Hepatocyte (in vitro differentiated cells): Measurements from ENCODE around the gene BRD3OS. TPM values are rescaled to one million over a fixed set of nuclear protein-coding genes. Genes with fewer than 3 reads are reported as not detected.

Source experiments
- DNase-seq: peaks from one replicate; pipeline ENCODE4 v3.0.0-alpha.2; 2016; ENCODE audit warnings: low spot score
- H2AFZ ChIP-seq: fragments of 200-600 bp; sonication (generic); 2 replicates; pipeline ENCODE4 v1.6.0; 2016; ENCODE audit warnings: antibody characterized with exemption, mild to moderate bottlenecking
- H3K27ac ChIP-seq: fragments of 200-600 bp; sonication (generic); 2 replicates; pipeline ENCODE4 v1.5.1; 2016; ENCODE audit warnings: mild to moderate bottlenecking
- H3K27me3 ChIP-seq: fragments of 200-600 bp; sonication (generic); 2 replicates; pipeline ENCODE4 v1.6.1; 2016
- H3K36me3 ChIP-seq: fragments of 200-600 bp; sonication (generic); replicated peaks from 2 replicates; pipeline ENCODE4 v1.5.1; 2016; ENCODE audit warnings: low read depth; ENCODE audit not compliant: insufficient read depth
- H3K4me1 ChIP-seq: fragments of 200-600 bp; sonication (generic); 2 replicates; pipeline ENCODE4 v1.5.1; 2016; ENCODE audit warnings: mild to moderate bottlenecking, moderate library complexity; ENCODE audit not compliant: insufficient read depth
- H3K4me2 ChIP-seq: fragments of 200-600 bp; sonication (generic); 2 replicates; pipeline ENCODE4 v1.6.0; 2016
- H3K4me3 ChIP-seq: fragments of 200-600 bp; sonication (generic); 2 replicates; pipeline ENCODE4 v1.5.1; 2016; ENCODE audit warnings: mild to moderate bottlenecking
- H3K79me2 ChIP-seq: fragments of 200-600 bp; sonication (generic); 2 replicates; pipeline ENCODE4 v1.6.0; 2017; ENCODE audit warnings: mild to moderate bottlenecking
- H3K9me2 ChIP-seq: fragments of 200-600 bp; sonication (generic); replicated peaks from 2 replicates; pipeline ENCODE4 v1.6.0; 2017; ENCODE audit warnings: mild to moderate bottlenecking; ENCODE audit not compliant: insufficient read depth
- H3K9me3 ChIP-seq: fragments of 200-600 bp; sonication (generic); 2 replicates; pipeline ENCODE4 v1.5.1; 2016; ENCODE audit warnings: low read depth, mild to moderate bottlenecking
- H4K20me1 ChIP-seq: fragments of 200-600 bp; sonication (generic); 2 replicates; pipeline ENCODE4 v1.6.0; 2016; ENCODE audit warnings: mild to moderate bottlenecking; ENCODE audit not compliant: insufficient read depth, poor library complexity, severe bottlenecking
- CTCF ChIP-seq: fragments of 200-600 bp; sonication (generic); IDR thresholded peaks from 2 replicates; pipeline ENCODE4 v1.5.1; 2016; ENCODE audit warnings: antibody characterized with exemption, mild to moderate bottlenecking; ENCODE audit not compliant: poor library complexity
- EZH2 ChIP-seq: fragments of 200-600 bp; sonication (generic); IDR thresholded peaks from 2 replicates; pipeline ENCODE4 v1.6.1; 2016; ENCODE audit warnings: antibody characterized with exemption, mild to moderate bottlenecking, borderline replicate concordance
- EZH2phosphoT487 ChIP-seq: fragments of 200-600 bp; sonication (generic); IDR thresholded peaks from one replicate; pipeline ENCODE4 v1.6.1; 2018; ENCODE audit warnings: antibody characterized with exemption, mild to moderate bottlenecking, low read depth, moderate library complexity; ENCODE audit not compliant: unreplicated experiment, severe bottlenecking
- WGBS: methylation state at CpG from one replicate; pipeline ENCODE4 v1.1.6; 2016; ENCODE audit warnings: low lambda C conversion rate; ENCODE audit errors: missing lambda C conversion rate; 5-methylcytosine and 5-hydroxymethylcytosine counted together
- polyA plus RNA-seq: library from polyadenylated mRNA; unstranded; fragments of >200 nt; fragmentation: Nextera tagmentation; extraction: Ambion mirVana; gene quantifications from 2 replicates; pipeline ENCODE4 v1.2.1, GENCODE V29; 2016
- total RNA-seq: library from RNA; depleted of rRNA; stranded (reverse); fragments of >200 nt; gene quantifications from 2 replicates; pipeline ENCODE4 v1.2.3, GENCODE V29; 2014

The BRD3OS gene
- total and polyA plus RNA-seq, 2 experiments from 2014 or later, result 13.4 to 14.9 TPM

GRCh38 chr9:134025606-134026541 is 593 bp downstream of the BRD3OS start:
- no peaks in the 10 kb centered on the region for H3K79me2 ChIP-seq
- no peaks in the 10 kb centered on the region for H4K20me1 ChIP-seq
- peak overlapping the region; percentile 89 for H2AFZ ChIP-seq
- peak overlapping the region; percentile 93 for H3K4me3 ChIP-seq
- no peaks in the 10 kb centered on the region for H3K27me3 ChIP-seq
- 21% methylated on average over 51 of the region's 66 CpGs for WGBS
- peak; percentile 77 for DNase-seq
- peaks cover 6% of the 10 kb centered on the region for H3K4me1 ChIP-seq
- H3K36me3 ChIP-seq, result no peaks in the 10 kb centered on the region
- peak overlapping the region; percentile 44 for H3K27ac ChIP-seq
- peak overlapping the region; percentile 88 for H3K4me2 ChIP-seq
- no peaks in the 10 kb centered on the region for H3K9me2 ChIP-seq
- no peaks in the 10 kb centered on the region for H3K9me3 ChIP-seq
- no peak for TF ChIP-seq EZH2
- TF ChIP-seq CTCF, result no peak
- TF ChIP-seq EZH2phosphoT487, result no peak

GRCh38 chr9:134026581-134026980 is 1.3 kb downstream of the BRD3OS start:
- Histone ChIP-seq H3K4me2 (peak overlapping the region; percentile 88), H2AFZ (no peak overlapping the region)
- 89% methylated on average over 18 of the region's 18 CpGs for WGBS

GRCh38 chr9:134026981-134027380 is 1.7 kb downstream of the BRD3OS start:
- Histone ChIP-seq H3K9me2 (no peaks in the 10 kb centered on the region), H4K20me1 (no peaks in the 10 kb centered on the region), H3K36me3 (no peaks in the 10 kb centered on the region), H3K27me3 (no peaks in the 10 kb centered on the region), H3K27ac (no peak overlapping the region), H3K9me3 (no peaks in the 10 kb centered on the region), H3K79me2 (no peaks in the 10 kb centered on the region), H3K4me1 (peaks cover 6% of the 10 kb centered on the region), H2AFZ (no peak overlapping the region), H3K4me3 (no peak overlapping the region), H3K4me2 (no peak overlapping the region)
- no peak for DNase-seq
- TF ChIP-seq CTCF (no peak), EZH2 (no peak), EZH2phosphoT487 (no peak)
- WGBS, result 93% methylated on average over 8 of the region's 8 CpGs

More at GRCh38 chr9:134026581-134026980, 1.3 kb downstream of the BRD3OS start:
- DNase-seq, result no peak
- no peaks in the 10 kb centered on the region for H3K27me3 ChIP-seq
- H3K27ac ChIP-seq, result no peak overlapping the region
- H3K9me3 ChIP-seq, result no peaks in the 10 kb centered on the region
- H3K79me2 ChIP-seq, result no peaks in the 10 kb centered on the region
- H3K4me3 ChIP-seq, result no peak overlapping the region
- no peaks in the 10 kb centered on the region for H4K20me1 ChIP-seq
- TF ChIP-seq EZH2, result no peak
- TF ChIP-seq EZH2phosphoT487, result no peak
- TF ChIP-seq CTCF, result no peak
- no peaks in the 10 kb centered on the region for H3K36me3 ChIP-seq
- H3K9me2 ChIP-seq, result no peaks in the 10 kb centered on the region
- peaks cover 6% of the 10 kb centered on the region for H3K4me1 ChIP-seq
